PC-3 (cell line): ENCODE measurements around the gene LRRC8A. TPM values are rescaled to one million over a fixed set of nuclear protein-coding genes. Genes with fewer than 3 reads are reported as not detected.
"Not testable (repeated sequence)": the region's sequence is repeated elsewhere in the genome, so short reads cannot be mapped to it uniquely, and the experiment has no call there.

Experiments used
- ATAC-seq: fragments of 200-7000 bp; cut with Tn5 transposase; 2 replicates; pipeline ENCODE4 v1.9.1; 2020; ENCODE audit warnings: mild to moderate bottlenecking, moderate library complexity
- BruUV-seq: library from RNA; stranded (reverse); fragments of 400-500 nt; replicated peaks from 2 replicates; lab custom pipeline; 2021; lab: Mats Ljungman, UMichigan
- CTCF ChIA-PET: fragments of 300-600 bp; sonication (Branson Sonifier 250); formaldehyde crosslinking; loops from one replicate; lab custom pipeline; 2022; ENCODE audit warnings: antibody characterized with exemption; lab: Charles Lee
- POLR2A ChIA-PET: fragments of 300-600 bp; sonication (Branson Sonifier 250); formaldehyde crosslinking; loops from one replicate; lab custom pipeline; 2022; ENCODE audit warnings: antibody characterized with exemption; ENCODE audit not compliant: unreplicated experiment; lab: Charles Lee
- DNase-seq: peaks from one replicate; pipeline ENCODE4 v3.0.0-alpha.2; 2015
- H2AFZ ChIP-seq: fragments of 300-600 bp; sonication (generic); 2 replicates; pipeline ENCODE4 v1.6.0; 2016; ENCODE audit warnings: antibody characterized with exemption, low read length
- H3F3A ChIP-seq: fragments of 300-600 bp; sonication (generic); one replicate; pipeline ENCODE4 v1.6.0; 2017; ENCODE audit warnings: antibody characterized with exemption, low read length, control low read depth, mild to moderate bottlenecking; ENCODE audit not compliant: unreplicated experiment
- H3K27ac ChIP-seq: fragments of 300-600 bp; sonication (generic); 2 replicates; pipeline ENCODE4 v1.5.1; 2016; ENCODE audit warnings: mild to moderate bottlenecking, low read length
- H3K27me3 ChIP-seq: fragments of 300-600 bp; sonication (generic); 2 replicates; pipeline ENCODE4 v1.6.1; 2016; ENCODE audit warnings: low read length, mixed read lengths
- H3K36me3 ChIP-seq: fragments of 300-600 bp; sonication (generic); 2 replicates; pipeline ENCODE4 v1.6.1; 2016; ENCODE audit warnings: low read depth, mixed run types, low read length, mixed read lengths
- H3K4me1 ChIP-seq: fragments of 300-600 bp; sonication (generic); 2 replicates; pipeline ENCODE4 v1.5.1; 2016; ENCODE audit warnings: low read length; ENCODE audit not compliant: insufficient read depth
- H3K4me2 ChIP-seq: fragments of 300-600 bp; sonication (generic); 2 replicates; pipeline ENCODE4 v1.6.0; 2016; ENCODE audit warnings: low read length
- H3K4me3 ChIP-seq: fragments of 300-600 bp; sonication (generic); 2 replicates; pipeline ENCODE4 v1.5.1; 2016; ENCODE audit warnings: mild to moderate bottlenecking, low read length, mixed read lengths
- H3K79me2 ChIP-seq: fragments of 300-600 bp; sonication (generic); 2 replicates; pipeline ENCODE4 v1.6.1; 2017; ENCODE audit warnings: low read length, mixed read lengths
- H3K9ac ChIP-seq: fragments of 300-600 bp; sonication (generic); 2 replicates; pipeline ENCODE4 v1.6.0; 2016; ENCODE audit warnings: mild to moderate bottlenecking, low read length
- H3K9me2 ChIP-seq: fragments of 300-600 bp; sonication (generic); replicated peaks from 2 replicates; pipeline ENCODE4 v1.6.1; 2016; ENCODE audit warnings: mixed run types, low read length, mixed read lengths
- H3K9me3 ChIP-seq: fragments of 300-600 bp; sonication (generic); 2 replicates; pipeline ENCODE4 v1.6.1; 2016; ENCODE audit warnings: low read length, mixed read lengths
- H4K20me1 ChIP-seq: fragments of 300-600 bp; sonication (generic); 2 replicates; pipeline ENCODE4 v1.6.1; 2016; ENCODE audit warnings: low read length, mixed read lengths
- CTCF ChIP-seq: fragments of 300-600 bp; sonication (generic); conservative IDR thresholded peaks from 2 replicates; pipeline ENCODE4 v1.5.1; 2017; ENCODE audit warnings: antibody characterized with exemption, low read depth, mild to moderate bottlenecking, low read length
- EZH2 ChIP-seq: fragments of 300-600 bp; sonication (generic); IDR thresholded peaks from one replicate; pipeline ENCODE4 v1.6.1; 2017; ENCODE audit warnings: antibody characterized with exemption, mild to moderate bottlenecking, low read length; ENCODE audit not compliant: unreplicated experiment
- EZH2phosphoT487 ChIP-seq: fragments of 300-600 bp; sonication (generic); IDR thresholded peaks from 2 replicates; pipeline ENCODE4 v1.6.1; 2018; ENCODE audit warnings: mild to moderate bottlenecking, antibody characterized with exemption, low read length, borderline replicate concordance
- intact Hi-C: fragments of 100-400 bp; cut with micrococcal nuclease; formaldehyde crosslinking; loops from 2 replicates; pipeline ENCODE4 v1.9.0; 2023
- total RNA-seq: library from RNA; depleted of rRNA; stranded (reverse); fragments of >200 nt; gene quantifications from 2 replicates; pipeline ENCODE4 v1.2.3, GENCODE V29; 2014

The LRRC8A gene
- total RNA-seq, 1 experiment from 2014 or later = 65.5 TPM

- intact Hi-C loops = no loop called here
- no peak for TF ChIP-seq EZH2phosphoT487
- no peak for TF ChIP-seq CTCF
- ChIA-PET POLR2A (no interaction called here), CTCF (no interaction called here)
- no peak for DNase-seq
- Histone ChIP-seq H3K9me3 (no peaks in the 10 kb centered on the region), H3K36me3 (no peaks in the 10 kb centered on the region), H3K4me1 (no peaks in the 10 kb centered on the region), H3K9ac (no peak overlapping the region), H3K9me2 (no peaks in the 10 kb centered on the region), H3K27ac (no peak overlapping the region), H3K27me3 (no peaks in the 10 kb centered on the region), H3F3A (no peaks in the 10 kb centered on the region), H2AFZ (no peak overlapping the region), H3K4me2 (no peak overlapping the region), H3K79me2 (peaks cover 8% of the 10 kb centered on the region), H3K4me3 (no peak overlapping the region), H4K20me1 (no peaks in the 10 kb centered on the region)
- no peak for ATAC-seq
- no TSS peak for BruUV-seq
These were observed 59.2 kb downstream of the LRRC8A start for GRCh38 chr9:128940946-128941755.

- peaks cover 22% of the 10 kb centered on the region for H3K79me2 ChIP-seq
- no TSS peak for BruUV-seq
- H3K9ac ChIP-seq = no peak overlapping the region
- H3K9me3 ChIP-seq = no peaks in the 10 kb centered on the region
- H3K4me3 ChIP-seq = no peak overlapping the region
- no peaks in the 10 kb centered on the region for H3K9me2 ChIP-seq
- ChIA-PET CTCF (no interaction called here), POLR2A (no interaction called here)
- H3K4me1 ChIP-seq = peaks cover 9% of the 10 kb centered on the region; the same call in 1 of the 2 replicates
- intact Hi-C loops = no loop called here
- no peak for TF ChIP-seq CTCF
- no peak for TF ChIP-seq EZH2
- TF ChIP-seq EZH2phosphoT487 = no peak
- H3K36me3 ChIP-seq = no peaks in the 10 kb centered on the region
- H4K20me1 ChIP-seq = no peaks in the 10 kb centered on the region
- H3K27me3 ChIP-seq = no peaks in the 10 kb centered on the region
- H3F3A ChIP-seq = no peaks in the 10 kb centered on the region
- no peak overlapping the region for H2AFZ ChIP-seq
- no peak overlapping the region for H3K27ac ChIP-seq
- ATAC-seq (no peak), DNase-seq (no peak)
- no peak overlapping the region for H3K4me2 ChIP-seq
These were observed 62.1 kb downstream of the LRRC8A start for GRCh38 chr9:128943832-128944620.

- H3K27ac ChIP-seq, H3F3A ChIP-seq, H2AFZ ChIP-seq, H3K9me3 ChIP-seq, BruUV-seq, H3K9me2 ChIP-seq, H3K27me3 ChIP-seq, ATAC-seq, H3K36me3 ChIP-seq, DNase-seq, H3K4me2 ChIP-seq, CTCF ChIA-PET, H4K20me1 ChIP-seq, intact Hi-C loops, H3K4me1 ChIP-seq, POLR2A ChIA-PET, H3K9ac ChIP-seq, H3K4me3 ChIP-seq: not testable (repeated sequence)
- H3K79me2 ChIP-seq = peaks cover 25% of the 10 kb centered on the region
These were observed 63.0 kb downstream of the LRRC8A start for GRCh38 chr9:128944966-128945365.
